HG03060 (cell line): Measurements from ENCODE around the gene TRAFD1.
A peak's percentile ranks its signal among the peaks of the same experiment; 100 is the strongest.

ENCODE experiments used
- ATAC-seq: cut with Tn5 transposase; IDR thresholded peaks from one replicate; pipeline ENCODE4 v1.9.1; 2021; ENCODE audit warnings: low read depth, moderate number of reproducible peaks; ENCODE audit not compliant: unreplicated experiment

TRAFD1 gene

GRCh38 chr12:112112409-112113133 lies 12.8 kb upstream of the TRAFD1 start:
- ATAC-seq = no peak

- no peak for ATAC-seq
Observed at GRCh38 chr12:112115259-112116045, 9.9 kb upstream of the TRAFD1 start.

GRCh38 chr12:112116232-112117060 lies 8.9 kb upstream of the TRAFD1 start:
- no peak for ATAC-seq

- ATAC-seq = no peak
Observed at GRCh38 chr12:112117685-112118084, 7.7 kb upstream of the TRAFD1 start.

- ATAC-seq = no peak
Observed at GRCh38 chr12:112121780-112122565, 3.4 kb upstream of the TRAFD1 start.

GRCh38 chr12:112122823-112123690 lies 2.3 kb upstream of the TRAFD1 start:
- no peak for ATAC-seq

- ATAC-seq = no peak
Observed at GRCh38 chr12:112124918-112125249, 476 bp upstream of the TRAFD1 start.

GRCh38 chr12:112126000-112126438 lies 659 bp downstream of the TRAFD1 start:
- no peak for ATAC-seq

- no peak for ATAC-seq
Observed at GRCh38 chr12:112126911-112127310, 1.6 kb downstream of the TRAFD1 start.

GRCh38 chr12:112130441-112130998 lies 5.2 kb downstream of the TRAFD1 start:
- ATAC-seq = peak; percentile 48

GRCh38 chr12:112131686-112132085 lies 6.3 kb downstream of the TRAFD1 start:
- ATAC-seq = no peak

GRCh38 chr12:112133418-112133817 lies 8.1 kb downstream of the TRAFD1 start:
- no peak for ATAC-seq

GRCh38 chr12:112134731-112135130 lies 9.4 kb downstream of the TRAFD1 start:
- no peak for ATAC-seq

GRCh38 chr12:112140728-112141127 lies 15.4 kb downstream of the TRAFD1 start:
- ATAC-seq = no peak

GRCh38 chr12:112146123-112146522 lies 20.8 kb downstream of the TRAFD1 start:
- ATAC-seq = no peak

GRCh38 chr12:112148031-112148513 lies 22.7 kb downstream of the TRAFD1 start:
- no peak for ATAC-seq

GRCh38 chr12:112149596-112149995 lies 24.2 kb downstream of the TRAFD1 start:
- ATAC-seq = no peak

- no peak for ATAC-seq
Observed at GRCh38 chr12:112151766-112152541, 26.6 kb downstream of the TRAFD1 start.
